Measurements from ENCODE around the gene AGPS.

DNA sequence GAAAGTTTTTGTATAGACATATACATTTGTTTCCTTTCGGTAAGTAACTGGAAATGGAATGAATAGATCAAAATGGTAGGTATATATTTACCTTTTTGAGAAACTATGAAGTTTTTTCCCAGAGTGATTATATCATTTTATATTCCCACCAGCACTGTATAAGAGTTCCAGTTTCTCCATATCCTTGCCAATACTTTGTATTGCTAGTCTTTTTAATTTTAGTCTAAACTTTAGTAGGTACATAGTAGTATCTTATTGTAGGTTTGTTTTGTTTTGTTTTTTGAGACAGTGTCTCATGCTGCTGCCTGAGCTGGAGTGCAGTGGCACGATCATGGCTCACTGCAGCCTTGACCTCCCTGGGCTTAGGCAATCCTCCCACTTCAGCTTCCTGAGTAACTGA is 56.6 kb downstream of the AGPS start:
- TF ChIP-seq POLR2A (IDR thresholded peaks at IDR 0.05) (no peak), CTCF (IDR thresholded peaks at IDR 0.05) (no peak)

Measured in heart left ventricle (tissue), 13 donors.